Panc1 (cell line): ENCODE measurements around the gene COX7A1. TPM values are rescaled to one million over a fixed set of nuclear protein-coding genes. Genes with fewer than 3 reads are reported as not detected.
"Not testable (repeated sequence)": the region's sequence is repeated elsewhere in the genome, so short reads cannot be mapped to it uniquely, and the experiment has no call there.

ENCODE experiments used
- ATAC-seq: fragments of 200-7000 bp; cut with Tn5 transposase; 2 replicates; pipeline ENCODE4 v1.9.1; 2020; ENCODE audit warnings: mild to moderate bottlenecking, moderate library complexity
- BruUV-seq: library from RNA; stranded (reverse); fragments of 400-500 nt; replicated peaks from 2 replicates; lab custom pipeline; 2021; lab: Mats Ljungman, UMichigan
- CTCF ChIA-PET: fragments of 300-600 bp; sonication (Branson Sonifier 250); formaldehyde crosslinking; loops from one replicate; lab custom pipeline; 2022; ENCODE audit warnings: antibody characterized with exemption; lab: Charles Lee
- POLR2A ChIA-PET: fragments of 300-600 bp; sonication (Branson Sonifier 250); formaldehyde crosslinking; loops from one replicate; lab custom pipeline; 2022; ENCODE audit warnings: antibody characterized with exemption; lab: Charles Lee
- DNase-seq: peaks from one replicate; pipeline ENCODE4 v3.0.0-alpha.2; 2010; ENCODE audit warnings: low read depth, low spot score
- H3K27ac ChIP-seq: 2 replicates; pipeline ENCODE4 v1.5.1; 2011; ENCODE audit warnings: mild to moderate bottlenecking, low read length, inconsistent platforms
- H3K27me3 ChIP-seq: fragments of 200-500 bp; sonication (Bioruptor generic); 2 replicates; pipeline ENCODE4 v1.6.0; 2014; ENCODE audit warnings: low read length, inconsistent platforms; ENCODE audit not compliant: control insufficient read depth, insufficient read depth
- H3K36me3 ChIP-seq: fragments of 200-500 bp; sonication (Bioruptor generic); 2 replicates; pipeline ENCODE4 v1.5.1; 2014; ENCODE audit warnings: inconsistent platforms, mild to moderate bottlenecking, low read length, moderate library complexity; ENCODE audit not compliant: control insufficient read depth, insufficient read depth
- H3K4me1 ChIP-seq: 2 replicates; pipeline ENCODE4 v1.5.1; 2011; ENCODE audit warnings: inconsistent platforms, mild to moderate bottlenecking, low read length, moderate library complexity; ENCODE audit not compliant: control insufficient read depth, insufficient read depth
- H3K4me3 ChIP-seq, 2 experiments: 2 replicates each; pipeline ENCODE4 v1.5.1; 2011 to 2012; ENCODE audit warnings: low read depth in 2 of 2, low read length in 2 of 2, mild to moderate bottlenecking in 2 of 2, inconsistent platforms in 1 of 2, moderate library complexity in 1 of 2
- H3K9me3 ChIP-seq: fragments of 200-500 bp; sonication (Bioruptor generic); 2 replicates; pipeline ENCODE4 v1.5.1; 2014; ENCODE audit warnings: low read depth, mild to moderate bottlenecking, inconsistent platforms, low read length, moderate library complexity; ENCODE audit not compliant: control insufficient read depth, insufficient read depth
- POLR2AphosphoS5 ChIP-seq: IDR thresholded peaks from 2 replicates; pipeline ENCODE4 v1.6.1; 2012; ENCODE audit warnings: mild to moderate bottlenecking, low read depth, low read length, moderate library complexity
- SIN3A ChIP-seq: IDR thresholded peaks from 2 replicates; pipeline ENCODE4 v1.6.1; 2012; ENCODE audit warnings: low read depth, mild to moderate bottlenecking, low read length, moderate library complexity, borderline replicate concordance; ENCODE audit not compliant: insufficient read depth
- TCF7L2 ChIP-seq: IDR thresholded peaks from 2 replicates; pipeline ENCODE4 v1.6.1; 2011; ENCODE audit warnings: mild to moderate bottlenecking, low read depth, low read length, inconsistent platforms
- in situ Hi-C: cut with HindIII; loops from 2 replicates; pipeline ENCODE4 v1.10.0; 2016; ENCODE audit warnings: low sequenced_read_pairs, low pct_unique_long_range_greater_than_20kb
- intact Hi-C: fragments of 100-400 bp; cut with micrococcal nuclease; formaldehyde crosslinking; loops from one replicate; pipeline ENCODE4 v1.10.0; 2022; ENCODE audit not compliant: unreplicated experiment
- total RNA-seq: library from RNA; stranded (reverse); gene quantifications from one replicate; pipeline ENCODE4 v1.2.1, GENCODE V29; 2021; ENCODE audit not compliant: unreplicated experiment
- TF ChIP-seq, protein P1 (sequence below): fragments of 450-650 bp; IDR thresholded peaks from 2 replicates; pipeline ENCODE4 v1.5.1; 2017; ENCODE audit warnings: mild to moderate bottlenecking
- TF ChIP-seq, protein P2 (sequence below), 2 experiments: IDR thresholded peaks; 2 replicates each; pipeline ENCODE4 v1.6.1; 2011 to 2012; ENCODE audit warnings: low read depth in 2 of 2, control low read depth in 1 of 2, low read length in 1 of 2, mild to moderate bottlenecking in 1 of 2, moderate library complexity in 1 of 2; ENCODE audit not compliant: insufficient read depth in 1 of 2

The COX7A1 gene
- total RNA-seq, 1 experiment from 2014 or later, result 0.33 TPM

DNA sequence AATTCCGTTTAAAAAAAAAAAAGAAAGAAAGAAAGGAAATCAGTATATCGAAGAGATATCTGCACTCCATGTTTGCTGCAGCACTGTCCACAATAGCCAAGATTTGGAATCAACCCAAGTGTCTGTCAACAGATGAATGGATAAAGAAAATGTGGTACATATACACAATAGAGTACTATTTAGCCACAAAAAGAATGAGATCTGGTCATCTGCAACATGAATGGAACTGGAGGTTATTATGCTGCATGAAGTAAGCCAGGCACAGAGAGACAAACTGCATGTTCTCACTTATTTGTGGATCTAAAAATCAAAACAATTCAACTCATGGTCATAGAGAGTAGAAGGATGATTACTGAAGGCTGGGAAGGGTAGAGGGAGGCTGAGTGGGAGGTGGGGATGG is 45.9 kb upstream of the COX7A1 start:
- in situ Hi-C loops, result no loop called here
- ATAC-seq, result no peak

DNA sequence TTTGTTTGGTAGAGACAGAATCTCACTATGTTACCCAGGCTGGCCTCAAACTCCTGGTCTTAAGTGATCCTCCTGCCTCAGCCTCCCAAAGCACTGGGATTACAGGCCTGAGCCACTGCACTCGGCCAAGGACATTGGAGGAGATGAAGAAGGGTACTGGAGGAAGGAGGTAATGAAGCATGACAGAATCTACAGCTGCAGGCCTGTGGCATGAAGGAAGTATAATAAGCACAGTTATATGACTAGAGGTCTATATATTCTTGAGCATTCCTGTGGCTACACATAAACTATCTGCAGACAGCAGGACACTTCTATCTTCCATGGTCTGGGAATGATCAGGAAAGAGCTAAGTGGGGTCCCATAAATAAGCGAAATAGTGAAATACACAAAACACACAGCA is 44.0 kb upstream of the COX7A1 start:
- no TSS peak for BruUV-seq
- no peaks in the 10 kb centered on the region for H3K36me3 ChIP-seq
- H3K9me3 ChIP-seq, result no peaks in the 10 kb centered on the region
- DNase-seq (no peak), ATAC-seq (no peak)
- H3K4me3 ChIP-seq, result no peak overlapping the region
- H3K27ac ChIP-seq, result no peak overlapping the region
- TF ChIP-seq, protein P1, sequence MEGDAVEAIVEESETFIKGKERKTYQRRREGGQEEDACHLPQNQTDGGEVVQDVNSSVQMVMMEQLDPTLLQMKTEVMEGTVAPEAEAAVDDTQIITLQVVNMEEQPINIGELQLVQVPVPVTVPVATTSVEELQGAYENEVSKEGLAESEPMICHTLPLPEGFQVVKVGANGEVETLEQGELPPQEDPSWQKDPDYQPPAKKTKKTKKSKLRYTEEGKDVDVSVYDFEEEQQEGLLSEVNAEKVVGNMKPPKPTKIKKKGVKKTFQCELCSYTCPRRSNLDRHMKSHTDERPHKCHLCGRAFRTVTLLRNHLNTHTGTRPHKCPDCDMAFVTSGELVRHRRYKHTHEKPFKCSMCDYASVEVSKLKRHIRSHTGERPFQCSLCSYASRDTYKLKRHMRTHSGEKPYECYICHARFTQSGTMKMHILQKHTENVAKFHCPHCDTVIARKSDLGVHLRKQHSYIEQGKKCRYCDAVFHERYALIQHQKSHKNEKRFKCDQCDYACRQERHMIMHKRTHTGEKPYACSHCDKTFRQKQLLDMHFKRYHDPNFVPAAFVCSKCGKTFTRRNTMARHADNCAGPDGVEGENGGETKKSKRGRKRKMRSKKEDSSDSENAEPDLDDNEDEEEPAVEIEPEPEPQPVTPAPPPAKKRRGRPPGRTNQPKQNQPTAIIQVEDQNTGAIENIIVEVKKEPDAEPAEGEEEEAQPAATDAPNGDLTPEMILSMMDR, result no peak
- TF ChIP-seq SIN3A (no peak), TCF7L2 (no peak), POLR2AphosphoS5 (no peak)
- TF ChIP-seq, protein P2, sequence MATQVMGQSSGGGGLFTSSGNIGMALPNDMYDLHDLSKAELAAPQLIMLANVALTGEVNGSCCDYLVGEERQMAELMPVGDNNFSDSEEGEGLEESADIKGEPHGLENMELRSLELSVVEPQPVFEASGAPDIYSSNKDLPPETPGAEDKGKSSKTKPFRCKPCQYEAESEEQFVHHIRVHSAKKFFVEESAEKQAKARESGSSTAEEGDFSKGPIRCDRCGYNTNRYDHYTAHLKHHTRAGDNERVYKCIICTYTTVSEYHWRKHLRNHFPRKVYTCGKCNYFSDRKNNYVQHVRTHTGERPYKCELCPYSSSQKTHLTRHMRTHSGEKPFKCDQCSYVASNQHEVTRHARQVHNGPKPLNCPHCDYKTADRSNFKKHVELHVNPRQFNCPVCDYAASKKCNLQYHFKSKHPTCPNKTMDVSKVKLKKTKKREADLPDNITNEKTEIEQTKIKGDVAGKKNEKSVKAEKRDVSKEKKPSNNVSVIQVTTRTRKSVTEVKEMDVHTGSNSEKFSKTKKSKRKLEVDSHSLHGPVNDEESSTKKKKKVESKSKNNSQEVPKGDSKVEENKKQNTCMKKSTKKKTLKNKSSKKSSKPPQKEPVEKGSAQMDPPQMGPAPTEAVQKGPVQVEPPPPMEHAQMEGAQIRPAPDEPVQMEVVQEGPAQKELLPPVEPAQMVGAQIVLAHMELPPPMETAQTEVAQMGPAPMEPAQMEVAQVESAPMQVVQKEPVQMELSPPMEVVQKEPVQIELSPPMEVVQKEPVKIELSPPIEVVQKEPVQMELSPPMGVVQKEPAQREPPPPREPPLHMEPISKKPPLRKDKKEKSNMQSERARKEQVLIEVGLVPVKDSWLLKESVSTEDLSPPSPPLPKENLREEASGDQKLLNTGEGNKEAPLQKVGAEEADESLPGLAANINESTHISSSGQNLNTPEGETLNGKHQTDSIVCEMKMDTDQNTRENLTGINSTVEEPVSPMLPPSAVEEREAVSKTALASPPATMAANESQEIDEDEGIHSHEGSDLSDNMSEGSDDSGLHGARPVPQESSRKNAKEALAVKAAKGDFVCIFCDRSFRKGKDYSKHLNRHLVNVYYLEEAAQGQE (IDR thresholded peaks at IDR 0.05; ENCODE audit: insufficient read depth in 1 of 2, low read depth in 2 of 2, low read length in 1 of 2), result no peak
- ChIA-PET CTCF (no interaction called here), POLR2A (no interaction called here)
- in situ Hi-C loops, result no loop called here
- intact Hi-C loops, result loop anchor here (10.0 kb wide), 1 partner anchor 299 kb away; no protein-coding TSS in a partner anchor
- no peaks in the 10 kb centered on the region for H3K27me3 ChIP-seq
- H3K4me1 ChIP-seq, result no peaks in the 10 kb centered on the region

More for the DNA sequence above, 45.9 kb upstream of the COX7A1 start:
- no peaks in the 10 kb centered on the region for H3K36me3 ChIP-seq
- H3K9me3 ChIP-seq, result no peaks in the 10 kb centered on the region
- no peak overlapping the region for H3K4me3 ChIP-seq
- no peak for DNase-seq
- H3K4me1 ChIP-seq, result no peaks in the 10 kb centered on the region
- no peaks in the 10 kb centered on the region for H3K27me3 ChIP-seq
- no peak overlapping the region for H3K27ac ChIP-seq
- BruUV-seq, result no TSS peak
- ChIA-PET CTCF (interaction anchor here (0.6 kb wide), 1 partner anchor 29 kb away, joined by 14 read pairs; no protein-coding TSS in a partner anchor), POLR2A (no interaction called here)
- intact Hi-C loops, result loop anchor here (10.0 kb wide), 1 partner anchor 297 kb away; no protein-coding TSS in a partner anchor
- TF ChIP-seq POLR2AphosphoS5, result no peak
- TF ChIP-seq, protein P1, result no peak
- TF ChIP-seq, protein P2 (IDR thresholded peaks at IDR 0.05; ENCODE audit: insufficient read depth in 1 of 2, low read depth in 2 of 2, low read length in 1 of 2), result no peak
- no peak for TF ChIP-seq TCF7L2
- TF ChIP-seq SIN3A, result no peak

DNA sequence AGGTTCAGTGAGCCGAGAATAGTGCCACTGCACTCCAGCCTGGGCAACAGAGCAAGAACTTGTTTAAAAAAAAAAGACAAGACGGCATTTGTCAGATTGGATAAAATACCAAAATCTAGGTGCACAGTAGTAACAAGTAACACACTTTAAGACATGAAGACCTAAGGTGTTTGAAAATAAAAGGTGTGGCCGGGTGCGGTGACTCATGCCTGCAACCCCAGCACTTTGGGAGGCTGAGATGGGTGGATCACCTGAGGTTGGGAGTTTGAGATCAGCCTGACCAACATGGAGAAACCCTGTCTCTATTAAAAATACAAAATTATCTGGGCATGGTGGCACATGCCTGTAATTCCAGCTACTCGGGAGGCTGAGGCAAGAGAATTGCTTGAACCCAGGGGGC is 34.5 kb upstream of the COX7A1 start:
- H3K4me3 ChIP-seq, H3K9me3 ChIP-seq, BruUV-seq, DNase-seq, H3K36me3 ChIP-seq, H3K27ac ChIP-seq, H3K27me3 ChIP-seq, intact Hi-C loops, H3K4me1 ChIP-seq, ATAC-seq, in situ Hi-C loops, POLR2A ChIA-PET: not testable (repeated sequence)
- CTCF ChIA-PET, result interaction anchor here (0.7 kb wide), 1 partner anchor 17 kb away, joined by 3 read pairs; no protein-coding TSS in a partner anchor
